PFSK-1 (cell line): ENCODE data around the gene CA14.

ENCODE experiments used
- FOXP2 ChIP-seq: optimal IDR thresholded peaks from 2 replicates; pipeline ENCODE3; 2011; ENCODE audit warnings: borderline replicate concordance, control low read depth, inconsistent platforms; ENCODE audit not compliant: insufficient read depth; ENCODE audit errors: extremely low read length, extremely low read depth
- POLR2AphosphoS5 ChIP-seq: IDR thresholded peaks from 2 replicates; pipeline ENCODE4 v1.6.1; 2012; ENCODE audit warnings: low read depth, mild to moderate bottlenecking, control low read depth, low read length, moderate library complexity
- REST ChIP-seq, 2 experiments: IDR thresholded peaks; 2 replicates each; pipeline versions ENCODE4 v1.6.1 to v1.8.0; 2011 to 2012; ENCODE audit warnings: low read depth in 2 of 2, low read length in 2 of 2, control low read depth in 1 of 2, inconsistent platforms in 1 of 2, mild to moderate bottlenecking in 1 of 2, moderate library complexity in 1 of 2; ENCODE audit not compliant: insufficient read depth in 1 of 2
- SIN3A ChIP-seq: IDR thresholded peaks from 2 replicates; pipeline ENCODE4 v1.6.1; 2012; ENCODE audit warnings: mild to moderate bottlenecking, low read length, moderate library complexity, borderline replicate concordance; ENCODE audit not compliant: insufficient read depth
- TAF1 ChIP-seq: IDR thresholded peaks from 2 replicates; pipeline ENCODE4 v1.6.1; 2012; ENCODE audit warnings: low read length, control low read depth, borderline replicate concordance; ENCODE audit not compliant: insufficient read depth

CA14 gene

GRCh38 chr1:150256554-150257341 is 826 bp upstream of the CA14 start:
- TF ChIP-seq TAF1: no peak
- TF ChIP-seq FOXP2: no peak
- TF ChIP-seq SIN3A: no peak
- TF ChIP-seq POLR2AphosphoS5: no peak
- no peak for TF ChIP-seq REST (IDR thresholded peaks at IDR 0.05; ENCODE audit: insufficient read depth in 1 of 2, low read depth in 2 of 2, low read length in 2 of 2)

DNA sequence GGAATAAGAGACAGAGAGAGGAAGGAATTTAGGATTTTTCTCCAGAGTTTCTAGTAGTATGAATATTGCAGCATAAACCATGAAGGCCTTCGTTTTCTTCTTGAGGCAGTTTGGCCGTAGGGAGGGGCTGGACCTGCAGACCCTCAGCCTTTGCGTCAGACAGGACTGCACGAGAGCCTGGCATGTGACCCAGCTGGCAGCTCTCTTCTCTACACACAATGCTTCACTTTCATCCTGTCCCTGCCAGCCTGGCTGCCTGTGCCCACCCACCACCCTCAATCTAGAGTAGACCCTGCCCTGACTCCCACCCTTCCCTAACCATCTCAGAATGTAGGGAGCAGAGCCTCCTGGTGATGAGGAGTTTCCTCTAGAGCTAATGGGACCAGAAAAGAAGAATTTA is 1.6 kb downstream of the CA14 start:
- TF ChIP-seq TAF1 (no peak), FOXP2 (no peak), POLR2AphosphoS5 (no peak), REST (IDR thresholded peaks at IDR 0.05; ENCODE audit: insufficient read depth in 1 of 2, low read depth in 2 of 2, low read length in 2 of 2) (no peak), SIN3A (no peak)

DNA sequence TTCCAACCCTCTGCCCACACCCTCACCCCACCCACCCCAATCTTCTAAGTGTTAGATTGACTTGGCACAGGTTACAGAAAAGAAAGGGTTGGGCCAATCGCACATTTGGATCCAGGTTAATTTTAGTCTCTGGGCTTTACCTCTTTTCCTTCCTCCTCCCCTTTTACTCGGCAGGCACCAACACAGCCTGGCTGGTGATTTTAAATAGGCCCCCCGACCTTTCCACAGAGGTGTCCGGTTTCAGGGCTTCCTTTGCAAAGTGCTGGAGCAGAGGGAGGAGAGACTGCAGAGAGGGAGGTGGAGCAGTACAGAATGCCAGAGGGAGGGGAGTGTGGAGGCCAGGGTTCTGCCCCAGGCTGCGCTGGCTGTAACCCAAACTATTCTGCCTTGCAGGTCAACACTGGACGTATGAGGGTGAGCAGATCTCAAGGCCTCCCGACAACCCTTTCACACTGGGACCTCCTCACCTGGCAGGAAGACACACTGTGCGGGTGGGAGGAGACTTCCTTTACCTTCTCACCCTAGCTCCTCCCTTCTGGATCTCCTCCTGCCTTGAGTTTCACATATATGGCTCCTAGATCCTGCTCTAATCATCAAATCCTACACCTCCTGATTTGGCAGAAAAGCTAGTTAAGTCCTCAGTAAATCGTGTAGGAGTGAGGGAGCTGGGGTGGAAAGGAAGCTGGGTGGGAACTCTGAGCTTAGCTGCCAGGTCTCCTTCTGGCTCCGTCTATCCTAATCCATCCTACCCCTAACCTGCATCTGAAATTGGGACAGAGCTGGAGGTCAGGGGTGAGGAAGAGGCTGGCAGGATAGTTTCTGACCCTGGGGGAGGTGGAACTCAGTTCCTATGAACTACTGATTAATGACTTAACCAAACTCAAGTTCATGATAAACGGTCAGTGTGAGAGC is 2.4 kb downstream of the CA14 start:
- TF ChIP-seq FOXP2: no peak
- TF ChIP-seq POLR2AphosphoS5: no peak
- TF ChIP-seq TAF1: no peak
- no peak for TF ChIP-seq REST (IDR thresholded peaks at IDR 0.05; ENCODE audit: insufficient read depth in 1 of 2, low read depth in 2 of 2, low read length in 2 of 2)
- TF ChIP-seq SIN3A: no peak

- TF ChIP-seq POLR2AphosphoS5 (no peak), SIN3A (no peak), TAF1 (no peak), REST (IDR thresholded peaks at IDR 0.05; ENCODE audit: insufficient read depth in 1 of 2, low read depth in 2 of 2, low read length in 2 of 2) (no peak), FOXP2 (no peak)
Measured at GRCh38 chr1:150261367-150261766, 3.8 kb downstream of the CA14 start.
